OCI-LY7 (cell line): ENCODE data around the gene ELK4. TPM values are rescaled to one million over a fixed set of nuclear protein-coding genes. Genes with fewer than 3 reads are reported as not detected.

Experiments used
- BruUV-seq: library from RNA; stranded (reverse); fragments of 400-500 nt; replicated peaks from 2 replicates; lab custom pipeline; 2021; lab: Mats Ljungman, UMichigan
- CTCF ChIA-PET: fragments of 300-600 bp; sonication (Branson Sonifier 250); formaldehyde crosslinking; loops from one replicate; lab custom pipeline; 2022; ENCODE audit warnings: antibody characterized with exemption; ENCODE audit not compliant: unreplicated experiment; lab: Charles Lee
- POLR2A ChIA-PET: fragments of 300-600 bp; sonication (Branson Sonifier 250); formaldehyde crosslinking; loops from one replicate; lab custom pipeline; 2022; ENCODE audit warnings: antibody characterized with exemption; lab: Charles Lee
- DNase-seq: peaks from one replicate; pipeline ENCODE4 v3.0.0-alpha.2; 2015; ENCODE audit warnings: low spot score
- H2AFZ ChIP-seq: fragments of 200-600 bp; sonication (generic), shearing (Covaris generic); 2 replicates; pipeline ENCODE4 v1.6.1; 2014; ENCODE audit warnings: mild to moderate bottlenecking, antibody characterized with exemption, low read length, moderate library complexity
- H3K27ac ChIP-seq: fragments of 200-600 bp; sonication (generic); 2 replicates; pipeline ENCODE4 v1.5.1; 2014; ENCODE audit warnings: mixed run types, low read depth, mild to moderate bottlenecking, moderate library complexity, low read length, inconsistent platforms; ENCODE audit not compliant: poor library complexity, severe bottlenecking
- H3K36me3 ChIP-seq: fragments of 200-600 bp; sonication (generic); 2 replicates; pipeline ENCODE4 v1.6.1; 2014; ENCODE audit warnings: mild to moderate bottlenecking, antibody characterized with exemption, low read length, moderate library complexity, mixed read lengths; ENCODE audit not compliant: insufficient read depth
- H3K4me1 ChIP-seq: fragments of 200-600 bp; sonication (generic); 2 replicates; pipeline ENCODE4 v1.5.1; 2014; ENCODE audit warnings: mild to moderate bottlenecking, low read length; ENCODE audit not compliant: insufficient read depth, poor library complexity, severe bottlenecking
- H3K4me2 ChIP-seq: fragments of 200-600 bp; sonication (generic); 2 replicates; pipeline ENCODE4 v1.6.1; 2014; ENCODE audit warnings: mild to moderate bottlenecking, low read length
- H3K4me3 ChIP-seq: fragments of 200-600 bp; sonication (generic); 2 replicates; pipeline ENCODE4 v1.5.1; 2014; ENCODE audit warnings: mild to moderate bottlenecking, low read depth, low read length; ENCODE audit not compliant: poor library complexity, severe bottlenecking
- H3K79me2 ChIP-seq: fragments of 200-600 bp; sonication (generic); 2 replicates; pipeline ENCODE4 v1.6.1; 2016; ENCODE audit warnings: low read depth, mild to moderate bottlenecking, low read length, moderate library complexity, mixed read lengths; ENCODE audit not compliant: insufficient read depth
- H3K9me2 ChIP-seq: fragments of 200-600 bp; sonication (generic); 2 replicates; pipeline ENCODE4 v1.6.1; 2016; ENCODE audit warnings: mild to moderate bottlenecking, low read length, mixed read lengths; ENCODE audit not compliant: insufficient read depth
- H3K9me3 ChIP-seq: fragments of 200-600 bp; sonication (generic); 2 replicates; pipeline ENCODE4 v1.6.1; 2014; ENCODE audit warnings: mild to moderate bottlenecking, mixed run types, low read length, mixed read lengths
- H4K20me1 ChIP-seq: fragments of 200-600 bp; sonication (generic); 2 replicates; pipeline ENCODE4 v1.6.1; 2014; ENCODE audit warnings: mild to moderate bottlenecking, antibody characterized with exemption, low read length, moderate library complexity, mixed read lengths; ENCODE audit not compliant: insufficient read depth
- EZH2phosphoT487 ChIP-seq: fragments of 200-600 bp; sonication (generic); IDR thresholded peaks from 2 replicates; pipeline ENCODE4 v1.6.1; 2018; ENCODE audit warnings: low read depth, borderline replicate concordance, mild to moderate bottlenecking, mixed run types, antibody characterized with exemption, low read length, moderate library complexity, mixed read lengths
- intact Hi-C: fragments of 100-400 bp; cut with micrococcal nuclease; formaldehyde crosslinking; loops from one replicate; pipeline ENCODE4 v1.10.0; 2022; ENCODE audit not compliant: unreplicated experiment
- total RNA-seq, 2 experiments: library from RNA; depleted of rRNA in 1 of 2; stranded (reverse); fragments of >200 nt in 1 of 2; shearing (Covaris generic) in 1 of 2; gene quantifications; 2 replicates each; pipeline ENCODE4 v1.2.3, GENCODE V29; 2014 to 2022
- TF ChIP-seq, protein P1 (sequence below): fragments of 200-600 bp; sonication (generic); conservative IDR thresholded peaks from 2 replicates; pipeline ENCODE4 v1.5.1; 2014; ENCODE audit warnings: mild to moderate bottlenecking, antibody characterized with exemption, low read length, moderate library complexity, mixed read lengths

Gene ELK4
- total RNA-seq, 2 experiments from 2014 or later = 26.4 to 88.3 TPM

DNA sequence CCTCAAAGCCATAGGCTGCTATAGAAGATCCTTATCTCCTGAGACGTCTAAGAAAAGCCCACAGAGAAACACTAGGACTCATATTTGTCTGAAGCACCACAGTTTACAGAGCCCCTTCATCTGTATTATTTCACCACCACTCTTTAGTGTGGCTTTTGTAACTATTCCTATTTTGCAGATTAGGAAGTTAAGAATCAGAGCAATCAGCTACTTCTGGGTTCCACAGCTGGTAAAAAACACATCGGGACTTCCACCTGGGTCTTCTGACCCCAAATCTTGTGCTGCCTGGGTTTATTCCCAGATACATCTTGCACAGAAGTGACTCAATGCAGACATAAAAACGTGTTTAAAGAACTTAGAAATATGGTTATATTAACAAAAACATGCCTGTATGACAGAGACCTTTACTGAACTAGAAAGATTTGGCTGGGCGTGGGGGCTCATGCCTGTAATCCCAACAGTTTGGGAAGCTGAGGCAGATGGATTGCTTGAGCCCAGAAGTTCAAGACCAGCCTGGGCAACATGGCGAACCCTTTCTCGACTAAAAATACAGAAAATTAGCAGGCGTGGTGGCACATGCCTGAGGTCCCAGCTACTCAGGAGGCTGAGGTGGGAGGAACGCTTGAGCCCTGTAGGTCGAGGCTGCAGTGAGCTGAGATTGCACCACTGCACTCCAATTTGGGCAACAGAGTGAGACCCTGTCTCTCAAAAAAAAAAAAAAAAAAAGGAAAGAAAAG, 40.9 kb downstream of the ELK4 start:
- H2AFZ ChIP-seq = peak overlapping the region; percentile 43; the same call in 1 of the 2 replicates
- peaks cover 57% of the 10 kb centered on the region for H3K4me1 ChIP-seq
- intact Hi-C loops = loop anchor here (2.0 to 5.0 kb wide), 3 partner anchors 64 to 461 kb away; partner anchors contain the start of gene RHEX
- peak overlapping the region; percentile 68 for H3K4me2 ChIP-seq
- no peak for DNase-seq
- peaks cover 9% of the 10 kb centered on the region; the same call in 1 of the 2 replicates for H3K36me3 ChIP-seq
- H3K9me3 ChIP-seq = no peaks in the 10 kb centered on the region
- ChIA-PET POLR2A (interaction anchor here (0.7 to 10.4 kb wide), 10 partner anchors 10 to 78 kb away, joined by 3 to 183 read pairs (median 5); partner anchors contain the start of gene ELK4), CTCF (interaction anchor here (0.5 to 3.2 kb wide), 9 partner anchors 35 to 875 kb away, joined by 3 to 41 read pairs (median 6); partner anchors contain the start of gene ELK4)
- H3K9me2 ChIP-seq = no peaks in the 10 kb centered on the region
- H4K20me1 ChIP-seq = no peaks in the 10 kb centered on the region
- H3K27ac ChIP-seq = peak overlapping the region; percentile 93
- H3K4me3 ChIP-seq = no peak overlapping the region
- TF ChIP-seq, protein P1, sequence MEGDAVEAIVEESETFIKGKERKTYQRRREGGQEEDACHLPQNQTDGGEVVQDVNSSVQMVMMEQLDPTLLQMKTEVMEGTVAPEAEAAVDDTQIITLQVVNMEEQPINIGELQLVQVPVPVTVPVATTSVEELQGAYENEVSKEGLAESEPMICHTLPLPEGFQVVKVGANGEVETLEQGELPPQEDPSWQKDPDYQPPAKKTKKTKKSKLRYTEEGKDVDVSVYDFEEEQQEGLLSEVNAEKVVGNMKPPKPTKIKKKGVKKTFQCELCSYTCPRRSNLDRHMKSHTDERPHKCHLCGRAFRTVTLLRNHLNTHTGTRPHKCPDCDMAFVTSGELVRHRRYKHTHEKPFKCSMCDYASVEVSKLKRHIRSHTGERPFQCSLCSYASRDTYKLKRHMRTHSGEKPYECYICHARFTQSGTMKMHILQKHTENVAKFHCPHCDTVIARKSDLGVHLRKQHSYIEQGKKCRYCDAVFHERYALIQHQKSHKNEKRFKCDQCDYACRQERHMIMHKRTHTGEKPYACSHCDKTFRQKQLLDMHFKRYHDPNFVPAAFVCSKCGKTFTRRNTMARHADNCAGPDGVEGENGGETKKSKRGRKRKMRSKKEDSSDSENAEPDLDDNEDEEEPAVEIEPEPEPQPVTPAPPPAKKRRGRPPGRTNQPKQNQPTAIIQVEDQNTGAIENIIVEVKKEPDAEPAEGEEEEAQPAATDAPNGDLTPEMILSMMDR = no peak
- no peak for TF ChIP-seq EZH2phosphoT487
- H3K79me2 ChIP-seq = peaks cover 5% of the 10 kb centered on the region; the same call in 1 of the 2 replicates
- no TSS peak for BruUV-seq

DNA sequence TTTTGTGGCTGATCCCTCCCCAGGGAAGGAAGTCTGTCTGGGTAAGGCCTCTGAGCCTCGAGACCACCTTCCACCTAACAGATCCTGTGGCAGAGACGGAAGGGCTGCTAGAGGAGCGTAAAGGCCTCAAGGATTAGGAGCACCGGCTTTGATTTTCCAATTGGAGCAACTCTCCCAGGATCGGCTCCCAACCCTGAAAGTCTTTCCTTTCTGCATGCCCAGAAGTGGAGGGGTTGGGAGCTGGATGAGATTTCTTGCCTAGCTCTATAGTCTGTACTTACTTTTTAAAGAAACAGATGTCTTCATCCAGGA, 41.4 kb downstream of the ELK4 start:
- H3K9me3 ChIP-seq = no peaks in the 10 kb centered on the region
- intact Hi-C loops = loop anchor here (2.0 to 5.0 kb wide), 3 partner anchors 63 to 462 kb away; partner anchors contain the start of gene RHEX
- TF ChIP-seq EZH2phosphoT487 = no peak
- TF ChIP-seq, protein P1 = no peak
- H2AFZ ChIP-seq = peak overlapping the region; percentile 43; the same call in 1 of the 2 replicates
- no peaks in the 10 kb centered on the region for H3K9me2 ChIP-seq
- ChIA-PET POLR2A (interaction anchor here (3.7 to 10.4 kb wide), 4 partner anchors 40 to 79 kb away, joined by 13 to 183 read pairs (median 30); partner anchors contain the start of gene ELK4), CTCF (interaction anchor here (1.1 to 3.2 kb wide), 2 partner anchors 42 to 68 kb away, joined by 7 to 41 read pairs; partner anchors contain the start of gene ELK4)
- H3K4me1 ChIP-seq = peaks cover 52% of the 10 kb centered on the region
- no peak for DNase-seq
- peak overlapping the region; percentile 17 for H3K27ac ChIP-seq
- no peak overlapping the region for H3K4me3 ChIP-seq
- BruUV-seq = no TSS peak
- peaks cover 5% of the 10 kb centered on the region; the same call in 1 of the 2 replicates for H3K79me2 ChIP-seq
- peaks cover 4% of the 10 kb centered on the region; the same call in 1 of the 2 replicates for H3K36me3 ChIP-seq
- H4K20me1 ChIP-seq = no peaks in the 10 kb centered on the region
- no peak overlapping the region for H3K4me2 ChIP-seq
